Measurements from ENCODE around the gene LTBR. TPM values are rescaled to one million over a fixed set of nuclear protein-coding genes. Genes with fewer than 3 reads are reported as not detected.

Gene LTBR
- total RNA-seq, 1 donor from 2014 or later: 2.8 TPM

DNA sequence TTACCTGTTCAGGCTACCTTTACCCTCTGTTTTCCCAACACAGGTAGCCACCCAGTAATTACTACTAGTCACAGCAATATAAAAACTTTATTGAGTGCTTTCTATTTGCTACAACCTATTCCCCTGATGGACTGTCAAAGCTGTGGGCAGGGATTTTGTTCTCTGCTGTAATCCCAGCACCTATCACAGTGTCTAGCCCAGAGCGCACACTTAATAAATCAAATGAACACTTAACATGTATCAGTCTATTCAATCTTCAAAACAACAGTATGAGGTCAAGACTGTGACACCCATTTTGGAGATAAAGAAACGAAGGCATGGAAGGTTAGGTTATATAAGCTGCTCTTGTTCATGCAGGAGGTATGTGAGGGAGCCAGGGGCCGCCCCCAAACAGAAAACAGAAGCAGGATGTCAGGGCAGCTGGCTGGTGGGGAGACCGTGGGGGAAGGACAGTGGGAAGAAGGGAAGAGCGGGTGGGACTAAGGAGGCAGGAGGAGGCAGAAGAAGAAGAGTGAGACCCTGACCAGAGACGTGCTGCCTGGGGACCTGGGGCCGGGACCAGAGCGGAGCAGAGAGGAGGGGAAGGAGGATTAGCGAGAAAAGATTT lies 43.8 kb upstream of the LTBR start:
- Mint-ChIP-seq H3K27me3 (ENCODE audit: low read depth, unreplicated experiment) (no peaks in the 10 kb centered on the region), H3K27ac (ENCODE audit: unreplicated experiment) (no peak overlapping the region), H3K36me3 (ENCODE audit: low read depth, unreplicated experiment) (no peaks in the 10 kb centered on the region), H3K4me1 (ENCODE audit: low read depth, unreplicated experiment) (peaks cover 31% of the 10 kb centered on the region), H3K4me3 (ENCODE audit: unreplicated experiment) (no peak overlapping the region), H3K9me3 (ENCODE audit: unreplicated experiment) (no peaks in the 10 kb centered on the region)
- DNase-seq (ENCODE audit: low read depth): peak; percentile 79
- no peak for TF ChIP-seq EZH2 (IDR thresholded peaks at IDR 0.05; ENCODE audit: insufficient read depth, low read length)
- TF ChIP-seq, protein P1, sequence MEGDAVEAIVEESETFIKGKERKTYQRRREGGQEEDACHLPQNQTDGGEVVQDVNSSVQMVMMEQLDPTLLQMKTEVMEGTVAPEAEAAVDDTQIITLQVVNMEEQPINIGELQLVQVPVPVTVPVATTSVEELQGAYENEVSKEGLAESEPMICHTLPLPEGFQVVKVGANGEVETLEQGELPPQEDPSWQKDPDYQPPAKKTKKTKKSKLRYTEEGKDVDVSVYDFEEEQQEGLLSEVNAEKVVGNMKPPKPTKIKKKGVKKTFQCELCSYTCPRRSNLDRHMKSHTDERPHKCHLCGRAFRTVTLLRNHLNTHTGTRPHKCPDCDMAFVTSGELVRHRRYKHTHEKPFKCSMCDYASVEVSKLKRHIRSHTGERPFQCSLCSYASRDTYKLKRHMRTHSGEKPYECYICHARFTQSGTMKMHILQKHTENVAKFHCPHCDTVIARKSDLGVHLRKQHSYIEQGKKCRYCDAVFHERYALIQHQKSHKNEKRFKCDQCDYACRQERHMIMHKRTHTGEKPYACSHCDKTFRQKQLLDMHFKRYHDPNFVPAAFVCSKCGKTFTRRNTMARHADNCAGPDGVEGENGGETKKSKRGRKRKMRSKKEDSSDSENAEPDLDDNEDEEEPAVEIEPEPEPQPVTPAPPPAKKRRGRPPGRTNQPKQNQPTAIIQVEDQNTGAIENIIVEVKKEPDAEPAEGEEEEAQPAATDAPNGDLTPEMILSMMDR (IDR thresholded peaks at IDR 0.05; ENCODE audit: insufficient read depth, low read depth, low read length): no peak
- Histone ChIP-seq H3K4me2 (ENCODE audit: low read length) (peak overlapping the region; percentile 95), H3K79me2 (ENCODE audit: insufficient read depth, low read length) (peaks cover 70% of the 10 kb centered on the region), H4K20me1 (ENCODE audit: insufficient read depth, low read length) (peaks cover 38% of the 10 kb centered on the region), H3K9ac (ENCODE audit: low read length) (peak overlapping the region; percentile 98), H3K4me3 (ENCODE audit: insufficient read depth, low read depth, low read length) (peak overlapping the region; percentile 95), H2AFZ (ENCODE audit: low read depth, low read length) (no peak overlapping the region), H3K9me3 (ENCODE audit: insufficient read depth, low read depth, low read length) (no peaks in the 10 kb centered on the region), H3K27me3 (ENCODE audit: insufficient read depth, low read length) (no peaks in the 10 kb centered on the region), H3K27ac (ENCODE audit: low read depth, low read length) (peak overlapping the region; percentile 94), H3K4me1 (ENCODE audit: insufficient read depth, low read length) (peaks cover 59% of the 10 kb centered on the region), H3K36me3 (ENCODE audit: insufficient read depth, low read length) (no peaks in the 10 kb centered on the region)
- FAIRE-seq: peak; percentile 73

DNA sequence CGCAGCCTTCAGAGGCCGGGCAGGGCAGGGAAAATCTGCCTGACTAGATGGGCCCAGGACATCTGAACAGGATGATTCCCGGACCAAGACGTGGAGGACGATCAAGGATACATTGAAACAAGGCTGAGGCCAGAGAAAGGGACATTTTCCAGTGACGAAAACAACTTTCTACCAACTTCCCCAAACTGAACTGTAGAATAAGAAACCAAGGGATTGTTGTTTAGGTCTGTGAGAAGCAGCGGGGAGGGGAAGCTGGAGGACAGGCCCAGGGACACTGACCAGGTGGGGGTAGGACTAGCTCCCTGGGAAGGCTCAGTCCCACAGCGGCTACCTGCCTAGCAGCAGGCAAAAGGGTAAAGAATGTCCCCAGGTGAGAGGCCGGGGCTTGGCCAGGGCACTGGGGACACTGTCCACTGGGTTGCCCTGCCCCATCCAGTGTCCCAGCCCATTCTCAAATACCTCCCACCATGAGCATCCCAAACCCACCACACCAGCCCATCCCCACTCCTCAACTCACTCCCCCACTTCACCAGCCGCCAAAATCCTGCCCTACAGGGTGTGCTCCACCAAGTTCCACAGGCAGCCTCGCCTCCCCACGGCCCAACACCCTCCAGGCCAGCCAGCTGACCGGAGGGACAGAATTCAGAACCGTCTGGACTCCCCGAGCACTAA lies 43.1 kb upstream of the LTBR start:
- peak overlapping the region; percentile 95 for H3K4me2 ChIP-seq (ENCODE audit: low read length)
- no peak overlapping the region for H3K4me3 Mint-ChIP-seq (ENCODE audit: unreplicated experiment)
- no peak for TF ChIP-seq EZH2 (IDR thresholded peaks at IDR 0.05; ENCODE audit: insufficient read depth, low read length)
- TF ChIP-seq, protein P1 (IDR thresholded peaks at IDR 0.05; ENCODE audit: insufficient read depth, low read depth, low read length): no peak
- H3K27ac ChIP-seq (ENCODE audit: low read depth, low read length): peak overlapping the region; percentile 94
- H3K4me1 ChIP-seq (ENCODE audit: insufficient read depth, low read length): peaks cover 59% of the 10 kb centered on the region
- peaks cover 63% of the 10 kb centered on the region for H3K79me2 ChIP-seq (ENCODE audit: insufficient read depth, low read length)
- H3K9ac ChIP-seq (ENCODE audit: low read length): peak overlapping the region; percentile 98
- H4K20me1 ChIP-seq (ENCODE audit: insufficient read depth, low read length): peaks cover 34% of the 10 kb centered on the region
- no peaks in the 10 kb centered on the region for H3K36me3 ChIP-seq (ENCODE audit: insufficient read depth, low read length)
- no peaks in the 10 kb centered on the region for H3K9me3 ChIP-seq (ENCODE audit: insufficient read depth, low read depth, low read length)
- no peaks in the 10 kb centered on the region for H3K27me3 Mint-ChIP-seq (ENCODE audit: low read depth, unreplicated experiment)
- no peaks in the 10 kb centered on the region for H3K36me3 Mint-ChIP-seq (ENCODE audit: low read depth, unreplicated experiment)
- DNase-seq (ENCODE audit: low read depth) (no peak), FAIRE-seq (no peak)
- H3K27ac Mint-ChIP-seq (ENCODE audit: unreplicated experiment): no peak overlapping the region
- no peak overlapping the region for H2AFZ ChIP-seq (ENCODE audit: low read depth, low read length)
- peak overlapping the region; percentile 95 for H3K4me3 ChIP-seq (ENCODE audit: insufficient read depth, low read depth, low read length)
- H3K4me1 Mint-ChIP-seq (ENCODE audit: low read depth, unreplicated experiment): peaks cover 28% of the 10 kb centered on the region
- no peaks in the 10 kb centered on the region for H3K9me3 Mint-ChIP-seq (ENCODE audit: unreplicated experiment)
- no peaks in the 10 kb centered on the region for H3K27me3 ChIP-seq (ENCODE audit: insufficient read depth, low read length)
